Heart left ventricle (tissue), 16 donors: ENCODE data around the gene TXNDC11. TPM values are rescaled to one million over a fixed set of nuclear protein-coding genes. Genes with fewer than 3 reads are reported as not detected.

Experiments
- ATAC-seq, 4 donors: fragments of 200-7000 bp; cut with Tn5 transposase; one replicate each; pipeline ENCODE4 v1.9.1; 2020 to 2022; ENCODE audit warnings: moderate library complexity in 4 of 4, mild to moderate bottlenecking in 3 of 4, moderate number of reproducible peaks in 1 of 4
- DNase-seq, 5 donors: peaks; one replicate each; pipeline ENCODE4 v3.0.0-alpha.2; 2020
- H3K27ac ChIP-seq, 12 donors: fragments of 200-600 bp; sonication (generic) in 4 of 12; one replicate each; pipeline versions ENCODE4 v1.5.0 to v1.8.0; 2016 to 2022; ENCODE audit warnings: mild to moderate bottlenecking in 2 of 12
- H3K27me3 ChIP-seq, 9 donors: fragments of 200-600 bp; sonication (generic) in 2 of 9; one replicate each; pipeline versions ENCODE4 v1.5.1 to v1.8.0; 2016 to 2022; ENCODE audit warnings: mild to moderate bottlenecking in 3 of 9
- H3K36me3 ChIP-seq, 9 donors: fragments of 200-600 bp; sonication (generic) in 2 of 9; one replicate each; pipeline versions ENCODE4 v1.5.0 to v1.8.0; 2018 to 2022; ENCODE audit warnings: mild to moderate bottlenecking in 2 of 9
- H3K4me1 ChIP-seq, 12 donors: fragments of 200-600 bp; sonication (generic) in 4 of 12; one replicate each; pipeline versions ENCODE4 v1.5.0 to v1.8.0; 2016 to 2022; ENCODE audit warnings: mild to moderate bottlenecking in 3 of 12
- H3K4me3 ChIP-seq, 12 donors: fragments of 200-600 bp; sonication (generic) in 4 of 12; one replicate each; pipeline versions ENCODE4 v1.5.0 to v1.8.0; 2017 to 2022; ENCODE audit warnings: mild to moderate bottlenecking in 9 of 12, moderate library complexity in 4 of 12
- H3K9me3 ChIP-seq, 12 donors: fragments of 200-600 bp; sonication (generic) in 4 of 12; one replicate each; pipeline versions ENCODE4 v1.5.0 to v1.8.0; 2016 to 2022; ENCODE audit warnings: mild to moderate bottlenecking in 1 of 12
- CTCF ChIP-seq, 12 donors: fragments of 200-600 bp; sonication (generic) in 4 of 12; IDR thresholded peaks; one replicate each; pipeline versions ENCODE4 v1.5.0 to v1.8.0; 2018 to 2022; ENCODE audit warnings: antibody characterized with exemption in 12 of 12, mild to moderate bottlenecking in 5 of 12
- POLR2A ChIP-seq, 2 donors: fragments of 450-650 bp; IDR thresholded peaks; one replicate each; pipeline ENCODE4 v1.6.1; 2017; ENCODE audit warnings: antibody characterized with exemption in 2 of 2, mild to moderate bottlenecking in 2 of 2, moderate library complexity in 2 of 2
- WGBS, 4 donors: extraction: QIAGEN DNeasy Blood & Tissue Kit in 2 of 4; methylation state at CpG; one replicate each; pipeline versions ENCODE4 v1.1.5 to v1.1.7; 2013 to 2018; 5-methylcytosine and 5-hydroxymethylcytosine counted together
- intact Hi-C, 10 donors: fragments of 100-400 bp; cut with DNase I; formaldehyde crosslinking; loops; one replicate each; pipeline versions ENCODE4 v1.11.1 to v1.14.2; 2022
- polyA plus RNA-seq, 2 donors: library from polyadenylated mRNA; stranded (reverse); fragments of 200-250 nt; gene quantifications; one replicate each; pipeline ENCODE4 v1.2.3, GENCODE V29; 2013
- total RNA-seq, 9 donors: library from RNA; depleted of rRNA in 2 of 9; stranded (reverse); fragments of >200 nt in 2 of 9; fragmentation: NEBNext Ultra II Directional in 3 of 9; extraction: Animal tissue kit (Norgen Biotek cat#: 25700) in 3 of 9; gene quantifications; one replicate each; pipeline versions ENCODE4 v1.1.0 to v1.2.4, GENCODE V29; 2016 to 2023
- donor health status: ischemic (EF 13 %, LVEDD 7.1; RV severe dilation, severe dysfunction).
- donor health status: healthy with polysubstance abuse.
- donor health status: DM: no; HTN: yes; CAD: no.
- donor health status: DM: no; HTN: no; CAD: no.
- donor health status: ischemic (EF 25% LVEDD 6.9; RV normal size, moderate dysfunction).
- donor health status: ischemic (EF 25% LVEDD 5.7; RV mildly dilated, moderate dysfunction).
- donor health status: healthy.
- donor health status: DM: yes; HTN: yes; CAD: no.
- donor health status: ischemic (EF 35%, LVEDD 5.7; RV mildly dilated, moderate dysfunction).
- donor health status: nonischemic (EF 11% LVEDD 7.7; RV severe dilation, severe dysfunction).
- donor health status: DM: yes; HTN: yes; CAD: no.
- donor health status: PGD.
- donor health status: ischemic (EF 29% LVEDD 5.4; RV normal size, mild dysfunction).
- donor health status: nonischemic (EF 23%, LVEDD 6.1; RV moderate dilation, normal function).

The TXNDC11 gene
- total and polyA plus RNA-seq, 11 donors, result 18.9 to 53.1 (median 25.9) TPM

GRCh38 chr16:11729787-11730186, 12.9 kb downstream of the TXNDC11 start:
- no peak for ATAC-seq
- intact Hi-C loops, result no loop called here
- 93 to 98% (median 95%) methylated on average over 3 of the region's 3 CpGs for WGBS, 4 donors

GRCh38 chr16:11727796-11728543, 14.7 kb downstream of the TXNDC11 start:
- TF ChIP-seq CTCF (IDR thresholded peaks at IDR 0.05), result no peak
- no peak for TF ChIP-seq POLR2A (IDR thresholded peaks at IDR 0.05)
- Histone ChIP-seq H3K36me3 (peaks cover 0 to 98% (median 91%) of the 10 kb centered on the region in 9 donors), H3K4me3 (no peak overlapping the region), H3K27ac (peak overlapping the region in 1 of 12 donors; percentile 12), H3K9me3 (no peaks in the 10 kb centered on the region), H3K4me1 (peaks cover 0 to 40% (median 9%) of the 10 kb centered on the region in 12 donors), H3K27me3 (no peaks in the 10 kb centered on the region)
- WGBS, 4 donors, result 83 to 91% (median 90%) methylated on average over 4 of the region's 4 CpGs
- intact Hi-C loops, result no loop called here
- no peak for DNase-seq
- ATAC-seq, result peak in 2 of 4 donors; percentile 13 to 15

More at GRCh38 chr16:11729787-11730186, 12.9 kb downstream of the TXNDC11 start:
- Histone ChIP-seq H3K27me3 (no peaks in the 10 kb centered on the region), H3K4me3 (no peak overlapping the region), H3K36me3 (peaks cover 0 to 99% (median 90%) of the 10 kb centered on the region in 9 donors), H3K4me1 (peaks cover 0 to 51% (median 19%) of the 10 kb centered on the region in 12 donors), H3K27ac (no peak overlapping the region), H3K9me3 (no peaks in the 10 kb centered on the region)
- TF ChIP-seq POLR2A (IDR thresholded peaks at IDR 0.05), result no peak
- no peak for TF ChIP-seq CTCF (IDR thresholded peaks at IDR 0.05)
- no peak for DNase-seq

GRCh38 chr16:11726008-11726407, 16.6 kb downstream of the TXNDC11 start:
- WGBS, 4 donors, result 94 to 97% (median 96%) methylated on average over 8 of the region's 8 CpGs
- Histone ChIP-seq H3K4me1 (peaks cover 0 to 42% (median 7%) of the 10 kb centered on the region in 12 donors), H3K27me3 (no peaks in the 10 kb centered on the region), H3K27ac (peak overlapping the region in 1 of 12 donors; percentile 12), H3K9me3 (no peaks in the 10 kb centered on the region), H3K36me3 (peaks cover 0 to 98% (median 90%) of the 10 kb centered on the region in 9 donors), H3K4me3 (no peak overlapping the region)
- TF ChIP-seq CTCF (IDR thresholded peaks at IDR 0.05) (no peak), POLR2A (IDR thresholded peaks at IDR 0.05) (no peak)
- no peak for ATAC-seq
- intact Hi-C loops, result no loop called here
- DNase-seq, result no peak

- Histone ChIP-seq H3K27ac (no peak overlapping the region), H3K9me3 (no peaks in the 10 kb centered on the region), H3K27me3 (no peaks in the 10 kb centered on the region), H3K36me3 (peaks cover 0 to 98% (median 91%) of the 10 kb centered on the region in 9 donors), H3K4me1 (peaks cover 0 to 37% (median 4%) of the 10 kb centered on the region in 12 donors), H3K4me3 (no peak overlapping the region)
- intact Hi-C loops, result no loop called here
- DNase-seq, result no peak
- WGBS, 4 donors, result 56 to 81% (median 64%) methylated on average over 1 of the region's 1 CpG
- TF ChIP-seq CTCF (IDR thresholded peaks at IDR 0.05) (no peak), POLR2A (IDR thresholded peaks at IDR 0.05) (no peak)
- peak in 1 of 4 donors; percentile 26 for ATAC-seq
Observed at GRCh38 chr16:11725457-11725856, 17.2 kb downstream of the TXNDC11 start.
